Stimulated activated CD8-positive, alpha-beta memory T cell treated with anti-CD3 and anti-CD28 coated beads, Interleukin-15, amount 100 ng/mL, for 4 hours (primary cell): ENCODE data around the gene VPS13D.
"Not testable (repeated sequence)": the region's sequence is repeated elsewhere in the genome, so short reads cannot be mapped to it uniquely, and the experiment has no call there.

Source experiments
- DNase-seq, 2 donors: peaks; one replicate each; pipeline ENCODE4 v3.0.0-alpha.2; 2020; ENCODE audit warnings: low read depth in 2 of 2

Gene VPS13D

GRCh38 chr1:12511516-12512468, 282.0 kb downstream of the VPS13D start:
- DNase-seq = no peak

GRCh38 chr1:12513181-12513580, 283.4 kb downstream of the VPS13D start:
- no peak for DNase-seq

- DNase-seq = no peak
These were observed 284.8 kb downstream of the VPS13D start for GRCh38 chr1:12514590-12514989.

- no peak for DNase-seq
These were observed 285.4 kb downstream of the VPS13D start for GRCh38 chr1:12515234-12515633.

GRCh38 chr1:12516741-12517140, 286.9 kb downstream of the VPS13D start:
- DNase-seq = no peak

- DNase-seq = peak in 1 of 2 donors; percentile 10
These were observed 289.3 kb downstream of the VPS13D start for GRCh38 chr1:12518931-12519692.

- DNase-seq = no peak
These were observed 290.0 kb downstream of the VPS13D start for GRCh38 chr1:12519693-12520364.

- DNase-seq = no peak
These were observed 291.3 kb downstream of the VPS13D start for GRCh38 chr1:12521096-12521495.

GRCh38 chr1:12522780-12523179, 292.9 kb downstream of the VPS13D start:
- DNase-seq = not testable (repeated sequence)

- DNase-seq = no peak
These were observed 294.4 kb downstream of the VPS13D start for GRCh38 chr1:12524266-12524665.

GRCh38 chr1:12525311-12526181, 295.7 kb downstream of the VPS13D start:
- DNase-seq = no peak

- no peak for DNase-seq
These were observed 297.7 kb downstream of the VPS13D start for GRCh38 chr1:12527564-12527963.

GRCh38 chr1:12528021-12528852, 298.4 kb downstream of the VPS13D start:
- DNase-seq = no peak

GRCh38 chr1:12529640-12530174, 299.9 kb downstream of the VPS13D start:
- no peak for DNase-seq

GRCh38 chr1:12530462-12531178, 300.8 kb downstream of the VPS13D start:
- no peak for DNase-seq

GRCh38 chr1:12531179-12531499, 301.3 kb downstream of the VPS13D start:
- DNase-seq = no peak

GRCh38 chr1:12532405-12533315, 302.8 kb downstream of the VPS13D start:
- no peak for DNase-seq

GRCh38 chr1:12536023-12536639, 306.3 kb downstream of the VPS13D start:
- DNase-seq = no peak
